ENCODE results near the gene EIF2AK3.

The EIF2AK3 gene

GRCh38 chr2:88668862-88669261 lies 41.6 kb upstream of the EIF2AK3 start:
- TF ChIP-seq ZNF791 (tag by site-specific recombination; IDR thresholded peaks at IDR 0.05) (no peak), ZNF239 (tag by site-specific recombination; IDR thresholded peaks at IDR 0.05) (no peak), ZNF266 (tag by site-specific recombination; IDR thresholded peaks at IDR 0.05; ENCODE audit: low read depth) (no peak), REST (tag by site-specific recombination; IDR thresholded peaks at IDR 0.05) (no peak), PBX3 (CRISPR knock-in tag; IDR thresholded peaks at IDR 0.05) (no peak), ZNF843 (tag by site-specific recombination; IDR thresholded peaks at IDR 0.05) (no peak), KLF1 (tag by site-specific recombination; IDR thresholded peaks at IDR 0.05) (no peak), ZNF549 (tag by site-specific recombination; IDR thresholded peaks at IDR 0.05) (no peak), ZSCAN16 (tag by site-specific recombination; IDR thresholded peaks at IDR 0.05) (no peak), ZNF18 (tag by site-specific recombination; IDR thresholded peaks at IDR 0.05) (no peak), ZNF792 (tag by site-specific recombination; IDR thresholded peaks at IDR 0.05) (no peak), PRDM6 (tag by site-specific recombination; IDR thresholded peaks at IDR 0.05) (no peak), ZNF544 (tag by site-specific recombination; IDR thresholded peaks at IDR 0.05) (no peak), TRIM28 (IDR thresholded peaks at IDR 0.05; ENCODE audit: borderline replicate concordance, low read length) (no peak), OSR2 (tag by site-specific recombination; IDR thresholded peaks at IDR 0.05) (no peak), WT1 (tag by site-specific recombination; IDR thresholded peaks at IDR 0.05) (no peak)
- H3K27ac ChIP-seq (ENCODE audit: extremely low read depth, low read depth, low read length) = no peak overlapping the region
- ChIA-PET POLR2A (interaction anchor here (0.6 to 1.1 kb wide), 3 partner anchors 12 to 69 kb away, joined by 3 to 6 read pairs (median 3); no protein-coding TSS in a partner anchor), CTCF (interaction anchor here (0.6 to 11.2 kb wide), 20 partner anchors 7 to 331 kb away, joined by 3 to 220 read pairs (median 5); no protein-coding TSS in a partner anchor)
- H3K36me3 ChIP-seq (ENCODE audit: control insufficient read depth in 2 of 2, insufficient read depth in 1 of 2, low read length in 2 of 2) = no peaks in the 10 kb centered on the region
- H3K4me3 ChIP-seq (ENCODE audit: low read depth, low read length) = no peak overlapping the region
- no peaks in the 10 kb centered on the region for H3K4me1 ChIP-seq (ENCODE audit: control insufficient read depth, insufficient read depth, low read length)
- no peaks in the 10 kb centered on the region for H3K9me3 ChIP-seq (ENCODE audit: control insufficient read depth, insufficient read depth, low read depth, low read length)

- Histone ChIP-seq H3K27ac (ENCODE audit: extremely low read depth, low read depth, low read length) (no peak overlapping the region), H3K4me1 (ENCODE audit: control insufficient read depth, insufficient read depth, low read length) (no peaks in the 10 kb centered on the region), H3K9me3 (ENCODE audit: control insufficient read depth, insufficient read depth, low read depth, low read length) (no peaks in the 10 kb centered on the region), H3K4me3 (ENCODE audit: low read depth, low read length) (no peak overlapping the region), H3K36me3 (ENCODE audit: control insufficient read depth in 2 of 2, insufficient read depth in 1 of 2, low read length in 2 of 2) (no peaks in the 10 kb centered on the region)
- ChIA-PET POLR2A (interaction anchor here (0.6 kb wide), 1 partner anchor 35 kb away, joined by 3 read pairs; no protein-coding TSS in a partner anchor), CTCF (interaction anchor here (0.9 to 11.2 kb wide), 4 partner anchors 8 to 92 kb away, joined by 3 to 220 read pairs (median 4); no protein-coding TSS in a partner anchor)
- TF ChIP-seq ZSCAN18 (tag by site-specific recombination; IDR thresholded peaks at IDR 0.05) (no peak), ZBTB10 (tag by site-specific recombination; IDR thresholded peaks at IDR 0.05) (no peak), ZNF777 (tag by site-specific recombination; IDR thresholded peaks at IDR 0.05; ENCODE audit: borderline replicate concordance) (no peak), KLF16 (tag by site-specific recombination; IDR thresholded peaks at IDR 0.05) (no peak), ZNF555 (tag by site-specific recombination; conservative IDR thresholded peaks at IDR 0.05) (no peak), ZNF843 (tag by site-specific recombination; IDR thresholded peaks at IDR 0.05) (no peak), ZNF768 (tag by site-specific recombination; IDR thresholded peaks at IDR 0.05) (no peak)
Observed at GRCh38 chr2:88667219-88667618, 40.0 kb upstream of the EIF2AK3 start.
